ENCODE data around the gene AMMECR1. TPM values are rescaled to one million over a fixed set of nuclear protein-coding genes. Genes with fewer than 3 reads are reported as not detected.

AMMECR1 gene
- total and polyA plus RNA-seq, 7 experiments from 2014 or later: 4.4 to 16.7 (median 13.5) TPM

GRCh38 chrX:110258552-110258951, 59.3 kb downstream of the AMMECR1 start:
- no peaks in the 10 kb centered on the region for H3K9me3 ChIP-seq (ENCODE audit: control insufficient read depth in 2 of 3, low read length in 3 of 3)
- no peak overlapping the region for H3K27ac ChIP-seq (ENCODE audit: low read depth, low read length)
- Mint-ChIP-seq H3K4me1 (peaks cover 3 to 36% (median 21%) of the 10 kb centered on the region in 7 donors), H3K27me3 (no peaks in the 10 kb centered on the region), H3K4me3 (peak overlapping the region in 1 of 10 donors; percentile 38), H3K27ac (no peak overlapping the region), H3K36me3 (peaks cover 0 to 8% (median 0%) of the 10 kb centered on the region in 5 donors), H3K9me3 (no peaks in the 10 kb centered on the region)
- ATAC-seq: no peak
- H3K36me3 ChIP-seq (ENCODE audit: control insufficient read depth in 2 of 3, insufficient read depth in 3 of 3, low read length in 3 of 3): no peaks in the 10 kb centered on the region
- H3K4me3 ChIP-seq (ENCODE audit: low read length): no peak overlapping the region
- intact Hi-C loops (cut with micrococcal nuclease): loop anchor here in 1 of 2 donors (10.0 kb wide), 1 partner anchor 74 kb away; no protein-coding TSS in a partner anchor
- peaks cover 0 to 6% of the 10 kb centered on the region in 2 donors for H3K4me1 ChIP-seq (ENCODE audit: control insufficient read depth in 2 of 2, insufficient read depth in 2 of 2, low read length in 2 of 2)
- no peaks in the 10 kb centered on the region for H3K27me3 ChIP-seq (ENCODE audit: control insufficient read depth in 2 of 2, insufficient read depth in 2 of 2, low read length in 2 of 2)
- POLR2A ChIA-PET: interaction anchor here (0.6 kb wide), 1 partner anchor 29 kb away, joined by 3 read pairs; no protein-coding TSS in a partner anchor
- DNase-seq: no peak
- CTCF ChIA-PET: no interaction called here

GRCh38 chrX:110257889-110258288, 60.0 kb downstream of the AMMECR1 start:
- H3K4me1 ChIP-seq (ENCODE audit: control insufficient read depth in 2 of 2, insufficient read depth in 2 of 2, low read length in 2 of 2): peaks cover 0 to under 1% of the 10 kb centered on the region in 2 donors
- ChIA-PET POLR2A (no interaction called here), CTCF (no interaction called here)
- H3K4me1 Mint-ChIP-seq: peaks cover 4 to 36% (median 23%) of the 10 kb centered on the region in 7 donors
- no peak overlapping the region for H3K4me3 ChIP-seq (ENCODE audit: low read length)
- ATAC-seq (no peak), DNase-seq (no peak)
- H3K36me3 ChIP-seq (ENCODE audit: control insufficient read depth in 2 of 3, insufficient read depth in 3 of 3, low read length in 3 of 3): no peaks in the 10 kb centered on the region
- H3K9me3 Mint-ChIP-seq: no peaks in the 10 kb centered on the region
- no peaks in the 10 kb centered on the region for H3K9me3 ChIP-seq (ENCODE audit: control insufficient read depth in 2 of 3, low read length in 3 of 3)
- H3K36me3 Mint-ChIP-seq: peaks cover 0 to 9% (median 0%) of the 10 kb centered on the region in 5 donors
- no peak overlapping the region for H3K4me3 Mint-ChIP-seq
- no peaks in the 10 kb centered on the region for H3K27me3 ChIP-seq (ENCODE audit: control insufficient read depth in 2 of 2, insufficient read depth in 2 of 2, low read length in 2 of 2)
- intact Hi-C loops (cut with micrococcal nuclease): loop anchor here in 1 of 2 donors (10.0 kb wide), 1 partner anchor 73 kb away; no protein-coding TSS in a partner anchor
- H3K27ac ChIP-seq (ENCODE audit: low read depth, low read length): no peak overlapping the region
- H3K27ac Mint-ChIP-seq: no peak overlapping the region
- H3K27me3 Mint-ChIP-seq: no peaks in the 10 kb centered on the region

GRCh38 chrX:110252711-110253110, 65.2 kb downstream of the AMMECR1 start:
- no peaks in the 10 kb centered on the region for H3K4me1 ChIP-seq (ENCODE audit: control insufficient read depth in 2 of 2, insufficient read depth in 2 of 2, low read length in 2 of 2)
- H3K4me3 Mint-ChIP-seq: peak overlapping the region in 1 of 10 donors; percentile 3
- H3K27me3 ChIP-seq (ENCODE audit: control insufficient read depth in 2 of 2, insufficient read depth in 2 of 2, low read length in 2 of 2): no peaks in the 10 kb centered on the region
- H3K4me1 Mint-ChIP-seq: peaks cover 0 to 33% (median 20%) of the 10 kb centered on the region in 7 donors
- ChIA-PET CTCF (no interaction called here), POLR2A (no interaction called here)
- DNase-seq: no peak
- H3K27me3 Mint-ChIP-seq: no peaks in the 10 kb centered on the region
- no peaks in the 10 kb centered on the region for H3K36me3 ChIP-seq (ENCODE audit: control insufficient read depth in 2 of 3, insufficient read depth in 3 of 3, low read length in 3 of 3)
- no peaks in the 10 kb centered on the region for H3K9me3 ChIP-seq (ENCODE audit: control insufficient read depth in 2 of 3, low read length in 3 of 3)
- peaks cover 0 to 15% (median 5%) of the 10 kb centered on the region in 5 donors for H3K36me3 Mint-ChIP-seq
- intact Hi-C loops (cut with micrococcal nuclease): loop anchor here in 1 of 2 donors (10.0 kb wide), 1 partner anchor 68 kb away; no protein-coding TSS in a partner anchor
- H3K4me3 ChIP-seq (ENCODE audit: low read length): no peak overlapping the region
- no peaks in the 10 kb centered on the region for H3K9me3 Mint-ChIP-seq
- ATAC-seq: no peak
- no peak overlapping the region for H3K27ac Mint-ChIP-seq
- H3K27ac ChIP-seq (ENCODE audit: low read depth, low read length): no peak overlapping the region

GRCh38 chrX:110251961-110252360, 65.9 kb downstream of the AMMECR1 start:
- ChIA-PET POLR2A (no interaction called here), CTCF (no interaction called here)
- Histone ChIP-seq H3K4me3 (ENCODE audit: low read length) (no peak overlapping the region), H3K27me3 (ENCODE audit: control insufficient read depth in 2 of 2, insufficient read depth in 2 of 2, low read length in 2 of 2) (no peaks in the 10 kb centered on the region), H3K4me1 (ENCODE audit: control insufficient read depth in 2 of 2, insufficient read depth in 2 of 2, low read length in 2 of 2) (peaks cover 0 to 2% of the 10 kb centered on the region in 2 donors), H3K36me3 (ENCODE audit: control insufficient read depth in 2 of 3, insufficient read depth in 3 of 3, low read length in 3 of 3) (no peaks in the 10 kb centered on the region), H3K9me3 (ENCODE audit: control insufficient read depth in 2 of 3, low read length in 3 of 3) (no peaks in the 10 kb centered on the region), H3K27ac (ENCODE audit: low read depth, low read length) (no peak overlapping the region)
- peaks cover 0 to 34% (median 20%) of the 10 kb centered on the region in 7 donors for H3K4me1 Mint-ChIP-seq
- H3K4me3 Mint-ChIP-seq: no peak overlapping the region
- no peak overlapping the region for H3K27ac Mint-ChIP-seq
- intact Hi-C loops (cut with micrococcal nuclease): loop anchor here in 1 of 2 donors (10.0 kb wide), 1 partner anchor 67 kb away; no protein-coding TSS in a partner anchor
- ATAC-seq: no peak
- peaks cover 0 to 15% (median 5%) of the 10 kb centered on the region in 5 donors for H3K36me3 Mint-ChIP-seq
- DNase-seq: no peak
- H3K9me3 Mint-ChIP-seq: no peaks in the 10 kb centered on the region
- H3K27me3 Mint-ChIP-seq: no peaks in the 10 kb centered on the region

- H3K4me3 Mint-ChIP-seq: no peak overlapping the region
- no peaks in the 10 kb centered on the region for H3K36me3 ChIP-seq (ENCODE audit: control insufficient read depth in 2 of 3, insufficient read depth in 3 of 3, low read length in 3 of 3)
- no peaks in the 10 kb centered on the region for H3K27me3 ChIP-seq (ENCODE audit: control insufficient read depth in 2 of 2, insufficient read depth in 2 of 2, low read length in 2 of 2)
- no peak overlapping the region for H3K4me3 ChIP-seq (ENCODE audit: low read length)
- H3K9me3 ChIP-seq (ENCODE audit: control insufficient read depth in 2 of 3, low read length in 3 of 3): no peaks in the 10 kb centered on the region
- peaks cover 0 to 15% (median 5%) of the 10 kb centered on the region in 5 donors for H3K36me3 Mint-ChIP-seq
- ChIA-PET POLR2A (interaction anchor here (0.7 kb wide), 1 partner anchor 67 kb away, joined by 4 read pairs; the partner anchor contains the start of gene AMMECR1), CTCF (no interaction called here)
- peaks cover 0 to 7% of the 10 kb centered on the region in 2 donors for H3K4me1 ChIP-seq (ENCODE audit: control insufficient read depth in 2 of 2, insufficient read depth in 2 of 2, low read length in 2 of 2)
- no peak overlapping the region for H3K27ac ChIP-seq (ENCODE audit: low read depth, low read length)
- peaks cover 0 to 37% (median 22%) of the 10 kb centered on the region in 7 donors for H3K4me1 Mint-ChIP-seq
- no peak for ATAC-seq
- H3K9me3 Mint-ChIP-seq: no peaks in the 10 kb centered on the region
- no peak for DNase-seq
- H3K27me3 Mint-ChIP-seq: no peaks in the 10 kb centered on the region
- intact Hi-C loops (cut with micrococcal nuclease): loop anchor here in 1 of 2 donors (10.0 kb wide), 1 partner anchor 67 kb away; no protein-coding TSS in a partner anchor
- H3K27ac Mint-ChIP-seq: peak overlapping the region in 1 of 9 donors; percentile 3
Observed at GRCh38 chrX:110251526-110251925, 66.4 kb downstream of the AMMECR1 start.

GRCh38 chrX:110250847-110251246, 67.0 kb downstream of the AMMECR1 start:
- H3K27me3 Mint-ChIP-seq: no peaks in the 10 kb centered on the region
- POLR2A ChIA-PET: interaction anchor here (0.7 kb wide), 1 partner anchor 67 kb away, joined by 4 read pairs; the partner anchor contains the start of gene AMMECR1
- intact Hi-C loops (cut with micrococcal nuclease): loop anchor here in 1 of 2 donors (10.0 kb wide), 1 partner anchor 66 kb away; no protein-coding TSS in a partner anchor

More at GRCh38 chrX:110250847-110251246, 67.0 kb downstream of the AMMECR1 start:
- Mint-ChIP-seq H3K4me3 (no peak overlapping the region), H3K4me1 (peaks cover 0 to 40% (median 25%) of the 10 kb centered on the region in 7 donors), H3K27ac (peak overlapping the region in 1 of 9 donors; percentile 3), H3K36me3 (peaks cover 0 to 15% (median 5%) of the 10 kb centered on the region in 5 donors), H3K9me3 (no peaks in the 10 kb centered on the region)
- Histone ChIP-seq H3K27me3 (ENCODE audit: control insufficient read depth in 2 of 2, insufficient read depth in 2 of 2, low read length in 2 of 2) (no peaks in the 10 kb centered on the region), H3K4me3 (ENCODE audit: low read length) (no peak overlapping the region), H3K27ac (ENCODE audit: low read depth, low read length) (no peak overlapping the region), H3K9me3 (ENCODE audit: control insufficient read depth in 2 of 3, low read length in 3 of 3) (no peaks in the 10 kb centered on the region), H3K4me1 (ENCODE audit: control insufficient read depth in 2 of 2, insufficient read depth in 2 of 2, low read length in 2 of 2) (peaks cover 0 to 8% of the 10 kb centered on the region in 2 donors), H3K36me3 (ENCODE audit: control insufficient read depth in 2 of 3, insufficient read depth in 3 of 3, low read length in 3 of 3) (no peaks in the 10 kb centered on the region)
- ATAC-seq (no peak), DNase-seq (no peak)
- CTCF ChIA-PET: no interaction called here
